Colonic mucosa (tissue), 4 donors: Measurements from ENCODE around the gene AUTS2. TPM values are rescaled to one million over a fixed set of nuclear protein-coding genes. Genes with fewer than 3 reads are reported as not detected.
A peak's percentile ranks its signal among the peaks of the same experiment; 100 is the strongest.

ENCODE experiments used
- DNase-seq: peaks from one replicate; pipeline ENCODE4 v3.0.0-alpha.2; 2020
- H3K27ac ChIP-seq: fragments of 200-600 bp; one replicate; pipeline ENCODE4 v1.8.0; 2021
- H3K27me3 ChIP-seq: fragments of 200-600 bp; one replicate; pipeline ENCODE4 v1.8.0; 2021
- H3K36me3 ChIP-seq: fragments of 200-600 bp; one replicate; pipeline ENCODE4 v1.8.0; 2021
- H3K4me1 ChIP-seq: fragments of 200-600 bp; one replicate; pipeline ENCODE4 v1.8.0; 2021; ENCODE audit warnings: mild to moderate bottlenecking
- H3K4me3 ChIP-seq: fragments of 200-600 bp; one replicate; pipeline ENCODE4 v1.8.0; 2021
- H3K9ac ChIP-seq, 2 donors: one replicate each; pipeline ENCODE4 v1.7.0; 2013; ENCODE audit warnings: control low read depth in 2 of 2, low read depth in 2 of 2, low read length in 2 of 2
- H3K9me3 ChIP-seq: fragments of 200-600 bp; one replicate; pipeline ENCODE4 v1.8.0; 2021
- intact Hi-C: fragments of 100-400 bp; cut with DNase I; formaldehyde crosslinking; loops from one replicate; pipeline ENCODE4 v1.14.1; 2022
- total RNA-seq, 2 donors: library from RNA; stranded (reverse); fragmentation: NEBNext Ultra II Directional in 1 of 2; extraction: Animal tissue kit (Norgen Biotek cat#: 25700) in 1 of 2; gene quantifications; one replicate each; pipeline ENCODE4 v1.2.1, GENCODE V29; 2021
- TF ChIP-seq, protein P1 (sequence below): fragments of 200-600 bp; IDR thresholded peaks from one replicate; pipeline ENCODE4 v1.8.0; 2022; ENCODE audit warnings: antibody characterized with exemption, mild to moderate bottlenecking
- donor health status: healthy.
- donor health status: DM: no; HTN: no; CAD: no.
- donor health status: DM: no; HTN: no; CAD: no.

AUTS2 gene
- total RNA-seq, 2 donors from 2014 or later: 39.8 to 42.3 TPM

DNA sequence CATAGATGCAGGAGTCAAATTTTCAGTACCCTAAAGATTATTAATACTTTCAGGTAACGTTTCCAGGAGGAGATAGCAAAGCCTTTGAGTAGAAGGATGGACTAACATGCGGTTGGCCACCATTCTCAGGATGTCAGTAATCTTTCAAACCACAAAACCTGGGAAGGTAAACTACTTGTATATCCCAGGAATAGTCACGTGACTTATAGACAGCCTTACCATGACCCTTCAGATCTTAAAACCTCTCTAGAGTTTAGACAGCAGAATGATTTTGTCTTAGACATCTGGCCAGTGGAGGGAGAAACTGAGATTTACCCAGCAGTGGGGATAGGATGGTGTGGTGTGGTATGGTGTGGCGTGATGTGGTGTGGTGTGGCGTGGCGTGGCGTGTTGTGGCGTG lies 1085.9 kb downstream of the AUTS2 start:
- Histone ChIP-seq H3K36me3 (no peaks in the 10 kb centered on the region), H3K9me3 (no peaks in the 10 kb centered on the region), H3K27me3 (no peaks in the 10 kb centered on the region), H3K27ac (no peak overlapping the region), H3K4me3 (no peak overlapping the region), H3K9ac (no peak overlapping the region), H3K4me1 (no peaks in the 10 kb centered on the region)
- no peak for DNase-seq
- intact Hi-C loops: no loop called here
- TF ChIP-seq, protein P1, sequence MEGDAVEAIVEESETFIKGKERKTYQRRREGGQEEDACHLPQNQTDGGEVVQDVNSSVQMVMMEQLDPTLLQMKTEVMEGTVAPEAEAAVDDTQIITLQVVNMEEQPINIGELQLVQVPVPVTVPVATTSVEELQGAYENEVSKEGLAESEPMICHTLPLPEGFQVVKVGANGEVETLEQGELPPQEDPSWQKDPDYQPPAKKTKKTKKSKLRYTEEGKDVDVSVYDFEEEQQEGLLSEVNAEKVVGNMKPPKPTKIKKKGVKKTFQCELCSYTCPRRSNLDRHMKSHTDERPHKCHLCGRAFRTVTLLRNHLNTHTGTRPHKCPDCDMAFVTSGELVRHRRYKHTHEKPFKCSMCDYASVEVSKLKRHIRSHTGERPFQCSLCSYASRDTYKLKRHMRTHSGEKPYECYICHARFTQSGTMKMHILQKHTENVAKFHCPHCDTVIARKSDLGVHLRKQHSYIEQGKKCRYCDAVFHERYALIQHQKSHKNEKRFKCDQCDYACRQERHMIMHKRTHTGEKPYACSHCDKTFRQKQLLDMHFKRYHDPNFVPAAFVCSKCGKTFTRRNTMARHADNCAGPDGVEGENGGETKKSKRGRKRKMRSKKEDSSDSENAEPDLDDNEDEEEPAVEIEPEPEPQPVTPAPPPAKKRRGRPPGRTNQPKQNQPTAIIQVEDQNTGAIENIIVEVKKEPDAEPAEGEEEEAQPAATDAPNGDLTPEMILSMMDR: no peak

DNA sequence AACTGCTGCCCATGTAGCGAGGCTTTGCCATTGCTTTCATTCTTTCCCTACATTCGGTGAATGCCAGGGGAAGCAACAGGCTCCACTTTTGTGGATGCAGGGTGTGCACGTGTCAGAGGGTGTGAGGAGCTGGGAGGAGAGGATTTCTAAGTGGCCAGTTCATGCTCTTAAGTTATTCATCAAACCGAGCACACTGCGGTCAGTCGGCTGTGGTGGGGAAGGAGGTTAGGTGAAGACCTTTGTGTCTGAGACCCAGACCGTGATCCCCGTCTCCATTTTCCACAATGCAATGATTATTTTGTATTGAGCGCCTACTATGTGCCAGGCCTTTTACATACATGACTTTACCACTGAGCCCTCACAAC lies 1095.0 kb downstream of the AUTS2 start:
- H3K9me3 ChIP-seq: no peaks in the 10 kb centered on the region
- H3K36me3 ChIP-seq: no peaks in the 10 kb centered on the region
- H3K4me3 ChIP-seq: peak overlapping the region; percentile 68
- H3K9ac ChIP-seq: peak overlapping the region; percentile 1 to 41
- peak; percentile 41 for DNase-seq
- no peaks in the 10 kb centered on the region for H3K27me3 ChIP-seq
- intact Hi-C loops: loop anchor here (5.0 to 10.0 kb wide), 3 partner anchors 99 to 649 kb away; no protein-coding TSS in a partner anchor
- H3K27ac ChIP-seq: peak overlapping the region; percentile 73
- no peaks in the 10 kb centered on the region for H3K4me1 ChIP-seq
- TF ChIP-seq, protein P1: no peak

DNA sequence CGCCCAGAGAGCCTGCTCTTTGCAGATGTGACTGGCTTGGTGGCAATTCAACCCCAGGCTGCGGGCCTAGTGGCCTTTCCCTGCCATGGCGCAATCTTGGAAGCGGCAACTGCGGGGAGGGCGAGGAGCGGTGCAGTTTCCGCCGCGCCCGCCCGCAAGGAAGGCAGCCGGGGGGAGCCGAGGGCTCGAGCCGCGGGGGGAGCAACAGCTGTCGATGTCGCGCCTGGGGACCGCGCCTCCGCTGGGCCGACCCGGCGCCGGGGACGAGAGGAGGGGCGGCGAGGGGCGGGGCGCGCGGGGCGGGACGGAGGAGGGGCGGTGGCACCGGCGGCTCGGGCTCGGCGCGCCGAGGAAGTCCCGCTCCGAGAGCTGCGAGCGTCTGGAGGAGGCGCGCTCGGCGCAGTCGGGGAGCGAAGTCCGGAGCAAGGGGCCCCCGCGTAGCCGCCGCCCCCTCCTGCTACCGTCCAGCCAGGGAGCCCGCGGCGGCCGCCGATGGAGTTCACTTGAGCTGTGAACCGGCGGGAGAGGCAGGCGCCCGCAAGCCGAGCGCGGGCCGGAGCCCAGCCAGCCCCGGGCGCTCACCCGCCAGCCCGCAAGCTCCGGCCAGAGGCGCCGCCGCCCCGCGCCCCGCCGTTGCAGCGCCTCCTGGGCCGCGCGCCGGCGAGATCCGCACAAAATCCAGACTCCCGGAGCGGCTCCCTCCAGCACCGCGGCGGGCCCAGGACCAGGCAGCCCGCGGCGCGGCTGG lies 1095.6 kb downstream of the AUTS2 start:
- Histone ChIP-seq H3K9ac (peak overlapping the region; percentile 1 to 91), H3K4me3 (peak overlapping the region; percentile 68), H3K9me3 (no peaks in the 10 kb centered on the region), H3K36me3 (no peaks in the 10 kb centered on the region), H3K27ac (peak overlapping the region; percentile 73), H3K27me3 (no peaks in the 10 kb centered on the region), H3K4me1 (no peaks in the 10 kb centered on the region)
- intact Hi-C loops: loop anchor here (5.0 to 10.0 kb wide), 3 partner anchors 99 to 649 kb away; no protein-coding TSS in a partner anchor
- TF ChIP-seq, protein P1: peak; percentile 26
- DNase-seq: peak; percentile 88

DNA sequence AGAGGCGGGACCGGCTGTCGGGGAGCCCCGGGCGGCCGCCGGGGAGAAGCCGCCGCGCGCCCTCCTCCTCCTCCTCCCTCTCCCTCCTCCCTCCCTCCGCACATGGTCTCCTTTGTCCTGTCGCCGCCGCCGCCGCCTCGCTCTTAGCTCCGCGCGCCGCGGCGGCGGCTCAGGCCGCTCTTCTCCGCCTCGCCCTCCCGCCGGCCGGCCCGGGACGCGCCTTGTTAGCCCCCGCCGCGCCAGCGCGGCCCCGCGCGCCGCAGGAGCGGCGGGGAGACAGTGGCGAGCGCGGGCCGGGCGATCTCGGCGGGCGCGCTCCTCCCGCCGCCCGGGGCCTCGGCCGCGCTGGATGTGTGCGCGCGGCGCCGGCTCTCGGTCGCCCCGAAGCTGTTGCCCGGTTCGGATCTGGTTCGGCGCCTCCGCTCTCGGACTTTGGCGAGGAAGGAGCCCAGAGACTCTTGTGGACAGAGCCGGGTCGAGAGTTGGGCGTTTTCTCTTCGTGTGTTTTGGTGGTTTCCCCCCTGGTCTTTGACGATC lies 1096.2 kb downstream of the AUTS2 start:
- Histone ChIP-seq H3K4me1 (no peaks in the 10 kb centered on the region), H3K27ac (peak overlapping the region; percentile 73), H3K27me3 (no peaks in the 10 kb centered on the region), H3K9ac (peak overlapping the region; percentile 91 to 93), H3K4me3 (peak overlapping the region; percentile 68), H3K36me3 (no peaks in the 10 kb centered on the region), H3K9me3 (no peaks in the 10 kb centered on the region)
- intact Hi-C loops: loop anchor here (5.0 to 10.0 kb wide), 3 partner anchors 100 to 650 kb away; no protein-coding TSS in a partner anchor
- DNase-seq: peak; percentile 43
- TF ChIP-seq, protein P1: no peak

DNA sequence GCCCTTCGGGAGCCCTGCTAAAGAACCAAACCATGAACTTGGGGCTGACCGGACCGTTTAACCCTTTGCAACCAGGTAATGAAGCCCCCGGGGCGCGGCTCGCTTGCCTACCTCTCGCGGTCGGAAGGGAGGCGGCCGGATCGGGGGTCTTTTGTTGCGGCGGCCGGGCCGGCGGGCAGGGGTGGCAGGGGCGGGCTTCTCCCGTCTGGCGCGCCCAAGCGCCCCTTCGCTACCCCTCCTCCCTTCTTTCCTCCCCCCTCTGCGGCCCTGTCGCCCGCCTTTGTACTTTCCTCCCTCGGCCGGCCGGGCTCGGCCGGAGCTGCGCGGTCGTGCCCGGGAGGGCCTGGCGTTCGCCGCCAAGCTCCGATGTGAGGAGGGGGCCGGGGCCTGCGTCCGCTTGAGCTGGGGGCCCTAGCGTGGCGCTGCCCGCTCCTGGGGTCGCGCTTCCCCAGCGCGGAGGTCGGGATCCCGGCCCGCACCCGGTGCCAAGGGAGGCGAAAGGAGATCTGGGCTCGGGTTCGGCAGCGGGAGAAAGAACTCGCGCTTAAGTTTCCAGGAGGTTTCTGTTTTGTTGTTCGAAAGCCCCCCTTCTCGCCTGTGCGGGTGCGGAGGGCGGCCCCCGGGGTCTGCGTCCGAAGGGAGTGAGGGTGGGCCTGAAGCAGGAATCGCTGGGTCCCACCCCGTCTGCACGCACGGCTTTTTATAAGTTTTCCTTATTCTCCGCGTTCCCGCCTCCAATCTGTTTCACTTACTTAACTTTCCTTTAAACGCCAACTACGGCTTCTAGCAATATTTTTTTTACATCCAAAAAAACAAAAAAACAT lies 1096.9 kb downstream of the AUTS2 start:
- no peaks in the 10 kb centered on the region for H3K27me3 ChIP-seq
- peak; percentile 50 for DNase-seq

More for the DNA sequence above, 1096.9 kb downstream of the AUTS2 start:
- Histone ChIP-seq H3K9ac (peak overlapping the region; percentile 91 to 93), H3K36me3 (no peaks in the 10 kb centered on the region), H3K4me3 (peak overlapping the region; percentile 68), H3K9me3 (no peaks in the 10 kb centered on the region), H3K4me1 (no peaks in the 10 kb centered on the region), H3K27ac (peak overlapping the region; percentile 68)
- intact Hi-C loops: loop anchor here (5.0 to 10.0 kb wide), 4 partner anchors 100 to 650 kb away; no protein-coding TSS in a partner anchor
- TF ChIP-seq, protein P1: no peak
